HL-60 (cell line): ENCODE measurements around the gene NOX5.

Experiments used
- POLR2AphosphoS5 ChIP-seq: IDR thresholded peaks from 2 replicates; pipeline ENCODE4 v1.6.1; 2012; ENCODE audit warnings: low read depth
- SPI1 ChIP-seq: IDR thresholded peaks from 2 replicates; pipeline ENCODE4 v1.6.1; 2012; ENCODE audit warnings: low read depth, mild to moderate bottlenecking, borderline replicate concordance
- TF ChIP-seq, protein P1 (sequence below): IDR thresholded peaks from one replicate; pipeline ENCODE4 v1.5.1; 2011; ENCODE audit warnings: low read length, control low read depth, inconsistent platforms; ENCODE audit not compliant: insufficient read depth
- TF ChIP-seq, protein P2 (sequence below): IDR thresholded peaks from 2 replicates; pipeline ENCODE4 v1.6.1; 2012; ENCODE audit warnings: low read depth; ENCODE audit not compliant: insufficient replicate concordance

DNA sequence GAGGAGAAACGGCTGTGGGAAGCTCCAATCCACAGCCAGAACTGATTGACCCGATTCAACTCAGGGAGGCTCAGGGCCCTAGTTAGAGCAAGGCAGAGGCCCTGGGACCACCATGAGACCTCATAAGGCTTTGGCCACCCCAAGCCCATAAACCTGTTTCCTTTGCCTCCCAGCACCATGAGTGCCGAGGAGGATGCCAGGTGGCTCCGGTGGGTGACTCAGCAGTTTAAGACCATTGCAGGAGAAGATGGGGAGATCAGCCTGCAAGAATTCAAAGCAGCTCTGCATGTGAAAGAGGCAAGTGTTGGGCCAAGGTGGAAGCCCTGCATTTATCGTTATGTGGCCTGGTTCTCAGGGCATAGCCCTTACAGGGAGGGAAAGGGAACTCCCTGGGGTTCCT is 11.9 kb downstream of the NOX5 start:
- TF ChIP-seq, protein P1, sequence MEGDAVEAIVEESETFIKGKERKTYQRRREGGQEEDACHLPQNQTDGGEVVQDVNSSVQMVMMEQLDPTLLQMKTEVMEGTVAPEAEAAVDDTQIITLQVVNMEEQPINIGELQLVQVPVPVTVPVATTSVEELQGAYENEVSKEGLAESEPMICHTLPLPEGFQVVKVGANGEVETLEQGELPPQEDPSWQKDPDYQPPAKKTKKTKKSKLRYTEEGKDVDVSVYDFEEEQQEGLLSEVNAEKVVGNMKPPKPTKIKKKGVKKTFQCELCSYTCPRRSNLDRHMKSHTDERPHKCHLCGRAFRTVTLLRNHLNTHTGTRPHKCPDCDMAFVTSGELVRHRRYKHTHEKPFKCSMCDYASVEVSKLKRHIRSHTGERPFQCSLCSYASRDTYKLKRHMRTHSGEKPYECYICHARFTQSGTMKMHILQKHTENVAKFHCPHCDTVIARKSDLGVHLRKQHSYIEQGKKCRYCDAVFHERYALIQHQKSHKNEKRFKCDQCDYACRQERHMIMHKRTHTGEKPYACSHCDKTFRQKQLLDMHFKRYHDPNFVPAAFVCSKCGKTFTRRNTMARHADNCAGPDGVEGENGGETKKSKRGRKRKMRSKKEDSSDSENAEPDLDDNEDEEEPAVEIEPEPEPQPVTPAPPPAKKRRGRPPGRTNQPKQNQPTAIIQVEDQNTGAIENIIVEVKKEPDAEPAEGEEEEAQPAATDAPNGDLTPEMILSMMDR = no peak
- TF ChIP-seq, protein P2, sequence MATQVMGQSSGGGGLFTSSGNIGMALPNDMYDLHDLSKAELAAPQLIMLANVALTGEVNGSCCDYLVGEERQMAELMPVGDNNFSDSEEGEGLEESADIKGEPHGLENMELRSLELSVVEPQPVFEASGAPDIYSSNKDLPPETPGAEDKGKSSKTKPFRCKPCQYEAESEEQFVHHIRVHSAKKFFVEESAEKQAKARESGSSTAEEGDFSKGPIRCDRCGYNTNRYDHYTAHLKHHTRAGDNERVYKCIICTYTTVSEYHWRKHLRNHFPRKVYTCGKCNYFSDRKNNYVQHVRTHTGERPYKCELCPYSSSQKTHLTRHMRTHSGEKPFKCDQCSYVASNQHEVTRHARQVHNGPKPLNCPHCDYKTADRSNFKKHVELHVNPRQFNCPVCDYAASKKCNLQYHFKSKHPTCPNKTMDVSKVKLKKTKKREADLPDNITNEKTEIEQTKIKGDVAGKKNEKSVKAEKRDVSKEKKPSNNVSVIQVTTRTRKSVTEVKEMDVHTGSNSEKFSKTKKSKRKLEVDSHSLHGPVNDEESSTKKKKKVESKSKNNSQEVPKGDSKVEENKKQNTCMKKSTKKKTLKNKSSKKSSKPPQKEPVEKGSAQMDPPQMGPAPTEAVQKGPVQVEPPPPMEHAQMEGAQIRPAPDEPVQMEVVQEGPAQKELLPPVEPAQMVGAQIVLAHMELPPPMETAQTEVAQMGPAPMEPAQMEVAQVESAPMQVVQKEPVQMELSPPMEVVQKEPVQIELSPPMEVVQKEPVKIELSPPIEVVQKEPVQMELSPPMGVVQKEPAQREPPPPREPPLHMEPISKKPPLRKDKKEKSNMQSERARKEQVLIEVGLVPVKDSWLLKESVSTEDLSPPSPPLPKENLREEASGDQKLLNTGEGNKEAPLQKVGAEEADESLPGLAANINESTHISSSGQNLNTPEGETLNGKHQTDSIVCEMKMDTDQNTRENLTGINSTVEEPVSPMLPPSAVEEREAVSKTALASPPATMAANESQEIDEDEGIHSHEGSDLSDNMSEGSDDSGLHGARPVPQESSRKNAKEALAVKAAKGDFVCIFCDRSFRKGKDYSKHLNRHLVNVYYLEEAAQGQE = no peak
- TF ChIP-seq POLR2AphosphoS5 (no peak), SPI1 (no peak)
